ENCODE results near the gene LIPT2.
"Not testable (repeated sequence)": the region's sequence is repeated elsewhere in the genome, so short reads cannot be mapped to it uniquely, and the experiment has no call there.

Gene LIPT2

DNA sequence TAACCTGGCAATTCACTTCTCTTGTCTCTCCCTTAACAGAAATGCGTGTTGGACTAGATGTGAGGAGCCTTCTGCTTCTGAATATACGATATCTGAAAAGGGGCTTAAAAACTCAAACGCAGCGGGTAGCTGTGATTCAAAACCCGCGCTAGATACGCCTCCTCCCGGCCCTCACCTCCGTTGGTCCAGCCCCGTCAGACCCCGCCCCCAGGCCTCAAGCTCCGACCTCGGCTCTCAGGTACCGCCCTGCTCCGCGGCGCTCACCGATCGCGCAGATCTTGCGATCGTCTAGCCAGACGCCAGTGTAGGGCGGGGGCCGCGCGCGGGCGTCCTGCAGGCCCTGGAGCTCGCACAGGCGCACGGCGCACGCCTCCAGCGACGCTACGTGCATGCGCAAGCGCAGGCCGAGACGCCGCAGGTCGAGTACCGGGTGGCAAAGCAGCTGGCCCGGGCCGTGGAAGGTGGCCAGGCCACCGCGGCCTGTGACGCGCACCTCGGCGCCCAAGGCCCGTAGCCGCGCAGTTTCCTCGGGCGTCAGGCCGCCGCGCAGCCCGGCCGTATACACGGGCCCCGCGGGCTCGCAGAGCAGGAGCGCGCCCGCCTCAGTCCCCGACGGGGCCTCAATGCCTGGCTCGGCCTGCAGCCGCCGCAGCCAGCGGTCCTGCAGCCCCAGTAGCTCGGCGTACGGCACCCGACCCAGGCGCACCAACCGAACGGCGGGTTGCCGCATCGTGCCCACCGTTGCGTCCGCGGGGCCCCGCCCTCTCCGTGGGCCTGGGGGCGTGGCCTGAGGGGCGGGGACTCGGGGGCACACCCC lies at the start of gene LIPT2:
TSS of gene LIPT2 (minus strand) at position 751 of the 817 bp plus-strand sequence. CDS start at position 730, 21 bp downstream.
- peak; percentile 91 for DNase-seq

- DNase-seq: no peak
These were observed 47.9 kb upstream of the LIPT2 start for GRCh38 chr11:74541466-74541865.

- DNase-seq: no peak
These were observed 46.7 kb upstream of the LIPT2 start for GRCh38 chr11:74540270-74540669.

DNA sequence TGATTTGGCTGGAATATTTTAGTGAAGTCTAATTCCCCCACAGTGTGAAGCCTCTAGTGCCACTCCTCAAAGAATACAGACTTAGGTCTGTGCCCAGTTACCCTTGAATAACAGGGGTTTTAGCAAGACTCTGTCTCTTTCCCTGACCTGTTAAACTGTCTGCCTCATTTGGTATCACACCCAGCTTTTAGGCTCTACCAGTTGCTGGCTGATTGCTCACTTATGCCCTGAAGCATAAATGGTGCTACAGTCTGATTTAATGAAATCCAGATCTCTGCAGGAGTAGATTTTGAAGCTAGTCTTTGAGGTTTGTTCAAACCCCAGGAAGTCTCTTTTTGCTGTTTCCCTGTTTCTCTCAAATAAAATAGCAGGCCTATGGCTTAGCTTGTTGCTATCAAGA lies 45.2 kb upstream of the LIPT2 start:
- DNase-seq: no peak

- DNase-seq: no peak
These were observed 42.0 kb upstream of the LIPT2 start for GRCh38 chr11:74535371-74536160.

DNA sequence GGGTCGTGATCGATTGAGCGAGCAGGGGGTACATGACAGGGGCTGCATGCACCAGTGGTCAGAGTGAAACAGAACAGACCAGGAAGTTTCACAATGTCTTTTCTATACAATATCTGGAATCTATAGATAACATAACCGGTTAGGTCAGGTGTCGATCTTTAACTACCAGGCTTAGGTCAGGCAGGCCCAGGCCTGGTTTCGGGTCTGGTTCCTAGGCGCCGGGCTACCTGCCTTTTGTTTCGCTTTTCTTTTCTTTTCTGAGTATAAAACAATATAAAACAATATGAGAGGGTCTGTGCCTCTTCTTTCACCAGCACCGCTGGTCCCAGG lies 41.4 kb upstream of the LIPT2 start:
- DNase-seq: not testable (repeated sequence)

GRCh38 chr11:74534216-74534945 lies 40.9 kb upstream of the LIPT2 start:
- no peak for DNase-seq

GRCh38 chr11:74533421-74533820 lies 39.9 kb upstream of the LIPT2 start:
- no peak for DNase-seq

DNA sequence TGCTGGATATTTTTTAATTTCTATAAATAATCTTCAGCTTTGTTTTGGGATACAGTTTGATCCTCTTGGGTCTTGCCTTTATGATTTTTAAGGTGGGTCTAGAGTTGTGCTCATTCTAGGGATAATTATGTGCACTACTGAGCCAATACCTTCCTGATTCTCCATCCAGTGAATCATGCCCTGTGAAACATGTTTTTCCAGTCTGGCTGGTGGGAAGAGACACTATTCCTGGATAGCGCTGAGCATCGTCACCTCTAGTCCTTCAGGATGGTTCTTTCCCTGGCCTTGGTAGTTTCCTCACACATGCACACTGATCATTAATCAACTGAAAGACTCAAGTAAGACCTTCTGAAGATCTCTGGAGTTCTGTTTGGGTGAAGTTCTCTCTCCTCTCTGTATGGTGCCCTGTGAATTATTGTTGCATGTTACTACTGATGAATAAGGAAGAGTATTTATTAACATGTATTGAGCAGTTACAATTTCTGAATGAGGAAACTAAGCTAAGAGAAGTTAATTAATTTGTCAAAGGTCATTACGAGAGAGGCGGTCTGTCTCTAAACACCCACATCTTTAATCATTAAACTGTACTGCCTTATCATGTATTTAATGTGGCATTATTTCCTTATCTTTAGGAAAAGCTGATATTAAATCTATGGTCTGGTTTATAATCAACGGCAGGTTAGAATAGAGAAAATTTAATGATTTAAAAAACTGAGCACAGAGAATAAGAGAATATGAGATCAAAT lies 39.1 kb upstream of the LIPT2 start:
- no peak for DNase-seq

- no peak for DNase-seq
These were observed 31.5 kb upstream of the LIPT2 start for GRCh38 chr11:74524978-74525377.

DNA sequence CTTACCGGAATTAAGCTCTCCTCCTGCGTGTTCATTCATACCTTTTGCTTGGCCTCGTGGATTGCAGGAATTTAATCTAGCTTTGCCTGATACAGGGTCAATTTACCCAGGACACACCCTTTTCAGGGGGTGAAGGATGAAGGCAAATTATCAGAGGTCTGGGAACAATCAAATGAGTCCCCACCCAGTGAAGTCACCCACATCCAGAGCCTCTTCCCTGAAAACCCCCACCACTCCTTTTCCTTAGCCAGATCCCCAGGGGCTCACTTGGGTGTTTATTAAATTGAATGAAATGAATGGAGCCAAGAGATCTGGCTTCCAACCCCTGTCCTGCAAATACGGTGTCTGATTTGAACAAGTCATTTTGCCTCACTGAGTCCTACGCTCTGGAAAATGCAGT lies 31.0 kb upstream of the LIPT2 start:
- DNase-seq: no peak

GRCh38 chr11:74522776-74523175 lies 29.3 kb upstream of the LIPT2 start:
- DNase-seq: no peak

GRCh38 chr11:74521666-74522252 lies 28.2 kb upstream of the LIPT2 start:
- DNase-seq: no peak

- no peak for DNase-seq
These were observed 27.6 kb upstream of the LIPT2 start for GRCh38 chr11:74520927-74521665.

DNA sequence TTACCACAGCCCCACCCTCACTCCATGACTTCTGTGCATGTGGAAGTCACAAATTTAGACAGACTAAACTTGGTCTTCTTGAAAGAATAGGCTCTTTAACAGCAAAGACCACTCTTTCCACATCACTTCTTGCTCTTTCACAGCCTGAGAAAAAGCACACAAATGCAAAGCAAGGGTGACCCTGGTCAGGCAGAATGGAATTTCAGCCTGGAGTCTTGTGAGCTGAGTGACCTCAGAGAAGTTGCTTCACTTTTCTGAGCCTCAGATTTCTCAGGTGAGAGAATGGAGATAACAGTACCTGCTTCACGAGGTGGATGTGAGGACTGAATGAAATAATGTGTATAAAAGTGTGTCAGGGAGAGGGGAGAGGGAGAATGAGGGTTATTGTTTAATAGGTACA lies 26.8 kb upstream of the LIPT2 start:
- no peak for DNase-seq

- no peak for DNase-seq
These were observed 26.2 kb upstream of the LIPT2 start for GRCh38 chr11:74519710-74520109.

DNA sequence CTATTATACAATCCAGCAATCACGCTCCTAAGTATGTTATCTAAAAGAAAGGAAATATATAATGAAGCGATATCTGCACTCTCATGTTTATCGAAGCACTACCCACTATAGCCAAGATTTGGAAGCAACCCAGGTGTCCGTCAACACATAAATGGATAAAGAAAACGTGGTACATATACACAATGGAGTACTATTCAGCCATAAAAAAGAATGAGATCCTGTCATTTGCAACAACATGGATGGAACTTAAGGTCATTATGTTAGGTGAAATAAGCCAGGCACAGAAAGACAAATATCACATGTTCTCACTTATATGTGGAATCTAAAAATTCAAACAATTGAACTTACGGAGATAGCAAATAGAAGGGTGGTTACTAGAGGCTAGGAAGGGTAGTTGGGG lies 24.1 kb upstream of the LIPT2 start:
- not testable (repeated sequence) for DNase-seq

GRCh38 chr11:74507582-74507981 lies 14.1 kb upstream of the LIPT2 start:
- DNase-seq: no peak

GRCh38 chr11:74506823-74507222 lies 13.3 kb upstream of the LIPT2 start:
- DNase-seq: no peak

DNA sequence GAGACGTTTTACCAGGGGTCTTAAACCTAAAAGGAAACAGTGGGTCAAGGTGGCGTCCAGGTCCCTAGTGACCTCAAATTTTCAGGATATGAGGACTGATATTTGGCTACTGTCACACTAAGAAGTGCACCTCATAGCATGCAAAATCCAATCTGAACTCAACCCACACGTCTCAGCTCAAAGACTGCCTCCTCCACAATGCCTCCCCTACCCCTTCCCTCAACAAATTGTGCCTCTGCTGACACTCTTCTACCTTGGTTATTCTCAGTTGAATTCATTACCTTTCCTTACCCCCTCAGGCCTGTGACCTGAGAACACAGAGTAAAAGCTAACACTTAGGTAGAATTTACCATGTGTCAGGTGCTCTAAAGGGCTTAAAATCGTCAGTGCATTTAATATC lies 12.4 kb upstream of the LIPT2 start:
- no peak for DNase-seq

GRCh38 chr11:74504100-74504691 lies 10.7 kb upstream of the LIPT2 start:
- no peak for DNase-seq

All from SHP77 treated with DMSO at 0.1 percent for 48 hours (cell line).